ENCODE measurements around the gene ILKAP. TPM values are rescaled to one million over a fixed set of nuclear protein-coding genes. Genes with fewer than 3 reads are reported as not detected.

The ILKAP gene
- total RNA-seq, 1 donor from 2014 or later, result 14.2 TPM

DNA sequence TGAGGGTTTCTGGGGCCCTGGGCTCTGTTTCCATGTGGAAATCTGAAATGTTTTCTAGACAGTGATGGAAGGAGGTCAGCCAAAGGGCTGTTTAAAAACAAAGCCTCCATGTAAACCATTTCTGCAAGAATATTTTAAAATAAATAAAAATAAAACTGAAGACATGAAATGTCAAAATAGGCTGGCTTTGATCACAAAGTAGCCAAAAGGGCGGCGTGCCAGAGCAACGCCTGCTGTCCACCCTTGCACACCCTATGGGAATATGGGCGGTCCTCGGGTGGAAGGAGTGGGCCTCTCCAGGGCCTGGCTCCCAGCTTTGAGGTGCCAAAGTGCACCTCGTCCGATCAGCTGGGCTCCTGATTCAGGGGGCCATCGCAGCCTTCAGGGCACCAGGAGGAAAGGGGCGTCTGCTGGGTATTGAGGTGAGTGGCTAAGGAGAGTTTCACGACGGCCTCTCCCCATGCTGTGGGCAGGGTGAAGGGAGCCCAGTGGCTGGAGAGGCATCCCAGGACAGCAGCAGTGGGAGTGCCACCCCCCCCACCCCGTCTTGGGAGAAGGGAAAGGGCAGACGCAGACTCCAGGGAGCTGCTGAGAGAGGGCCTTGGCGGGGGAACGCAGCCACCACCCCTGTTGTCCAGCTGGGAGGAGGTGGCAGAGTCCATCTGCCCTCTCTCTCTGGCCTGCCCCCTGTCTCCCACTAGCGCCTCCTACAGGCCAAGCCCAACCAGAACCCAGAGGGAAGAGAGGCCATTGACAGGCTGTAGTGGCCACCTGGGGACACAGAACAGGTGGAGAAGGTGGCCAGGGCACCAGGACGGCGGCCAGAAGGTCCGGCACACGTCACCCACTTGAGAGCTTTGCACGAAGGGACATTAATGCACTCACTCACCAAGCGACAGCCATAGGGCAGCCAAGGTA, 50.5 kb downstream of the ILKAP start:
- DNase-seq (ENCODE audit: low spot score), result no peak

DNA sequence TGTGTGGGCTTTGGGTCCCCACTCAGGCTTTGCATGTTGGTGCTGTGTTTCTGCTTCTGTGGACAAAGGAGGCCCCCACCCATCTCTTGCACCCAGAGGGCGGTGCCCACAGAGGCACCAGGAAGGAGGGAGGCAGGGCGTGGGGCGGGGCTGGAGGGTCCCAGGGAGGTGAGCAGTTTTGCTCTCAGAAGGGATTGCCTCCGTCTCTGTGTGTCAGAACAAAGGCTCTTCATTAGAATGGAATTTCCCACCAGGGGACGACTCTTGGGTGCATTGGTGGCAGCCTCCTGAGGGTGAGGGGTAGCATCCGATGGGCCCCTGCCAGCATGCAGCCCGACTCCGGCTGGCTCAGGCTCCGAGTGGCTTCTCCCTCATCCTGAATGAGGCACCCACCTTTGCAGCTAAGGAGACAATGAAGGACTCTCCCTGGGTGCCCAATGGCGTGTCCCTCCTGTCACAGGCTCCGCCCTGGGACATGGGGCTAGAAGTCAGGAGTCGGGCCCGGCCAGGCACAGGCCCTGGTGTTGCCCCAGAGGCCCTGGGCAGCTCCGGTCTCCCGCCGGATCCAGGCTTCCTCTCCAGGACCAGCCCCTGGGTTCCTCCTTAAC, 51.8 kb downstream of the ILKAP start:
- DNase-seq (ENCODE audit: low spot score), result no peak

DNA sequence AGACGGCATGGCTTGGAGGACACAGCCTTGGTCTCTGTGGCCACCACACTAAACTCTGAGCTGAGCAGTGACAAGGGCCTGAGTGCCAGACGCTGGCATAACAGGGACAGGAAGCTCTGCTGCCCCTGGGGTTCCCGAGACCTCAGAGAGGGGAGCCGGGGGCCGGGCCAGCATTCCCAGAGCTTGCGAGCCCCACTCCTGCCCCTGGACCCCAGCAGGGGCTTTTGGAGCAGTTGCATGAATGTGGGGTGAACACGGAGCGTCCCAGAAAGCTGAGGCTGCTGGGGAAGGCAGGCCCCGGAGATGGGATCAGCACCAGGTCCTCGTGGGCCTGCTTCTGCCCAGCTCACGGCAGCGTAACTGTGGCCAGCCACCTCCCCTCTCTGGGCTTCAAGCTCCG, 52.3 kb downstream of the ILKAP start:
- DNase-seq (ENCODE audit: low spot score), result no peak

DNA sequence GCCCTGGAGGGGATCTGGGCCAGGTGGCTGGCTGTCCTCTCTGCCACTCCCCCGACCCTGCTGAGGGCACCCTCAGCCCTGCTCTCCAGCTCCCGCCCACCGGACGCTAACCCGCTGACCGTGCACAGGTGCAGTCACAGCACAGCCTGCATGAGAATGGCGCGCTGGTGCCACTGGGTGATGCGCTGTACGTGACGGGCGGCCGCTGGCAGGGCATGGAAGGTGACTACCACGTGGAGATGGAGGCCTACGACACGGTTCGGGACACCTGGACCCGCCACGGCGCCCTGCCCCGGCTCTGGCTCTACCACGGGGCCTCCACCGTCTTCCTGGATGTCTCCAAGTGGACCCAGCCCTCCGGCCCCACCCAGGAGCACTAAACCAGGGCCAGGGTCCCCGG, 52.8 kb downstream of the ILKAP start:
- no peak for DNase-seq (ENCODE audit: low spot score)

DNA sequence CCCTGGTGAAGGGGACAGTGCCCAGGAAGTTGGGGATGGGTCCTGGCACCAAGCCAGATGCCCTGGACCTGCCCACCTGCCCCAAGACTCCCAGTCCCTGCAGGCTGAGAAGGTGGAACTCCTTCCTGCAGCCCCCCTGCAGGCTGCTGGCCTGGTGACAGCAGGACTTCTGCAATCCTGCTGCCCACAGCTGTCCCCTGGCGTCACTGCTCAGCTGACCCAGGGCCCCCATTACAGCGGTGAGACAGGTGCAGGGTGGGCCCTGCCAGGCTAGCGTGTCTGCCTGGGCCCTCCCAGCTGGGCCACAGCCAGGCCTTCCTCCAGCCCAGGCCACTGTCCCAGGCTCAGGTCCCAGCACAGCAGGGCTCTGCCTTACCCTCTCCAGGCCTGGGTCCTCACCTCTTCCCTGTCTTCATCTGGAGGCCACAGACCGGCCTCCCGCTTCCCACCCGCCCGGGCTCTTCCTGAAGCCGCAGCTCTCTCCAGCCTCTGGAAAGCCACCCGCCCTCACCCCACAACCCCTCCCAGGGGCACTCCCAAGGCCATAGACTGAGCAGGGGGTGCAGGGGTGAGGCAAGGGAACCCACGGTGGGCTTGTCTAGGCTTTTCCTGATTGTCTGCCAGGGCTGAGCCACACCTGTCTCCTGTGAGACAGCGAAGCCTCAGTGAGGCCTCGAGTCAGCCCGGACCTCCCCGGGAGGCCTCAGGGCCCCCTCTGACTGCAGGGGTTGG, 53.5 kb downstream of the ILKAP start:
- DNase-seq (ENCODE audit: low spot score), result no peak

DNA sequence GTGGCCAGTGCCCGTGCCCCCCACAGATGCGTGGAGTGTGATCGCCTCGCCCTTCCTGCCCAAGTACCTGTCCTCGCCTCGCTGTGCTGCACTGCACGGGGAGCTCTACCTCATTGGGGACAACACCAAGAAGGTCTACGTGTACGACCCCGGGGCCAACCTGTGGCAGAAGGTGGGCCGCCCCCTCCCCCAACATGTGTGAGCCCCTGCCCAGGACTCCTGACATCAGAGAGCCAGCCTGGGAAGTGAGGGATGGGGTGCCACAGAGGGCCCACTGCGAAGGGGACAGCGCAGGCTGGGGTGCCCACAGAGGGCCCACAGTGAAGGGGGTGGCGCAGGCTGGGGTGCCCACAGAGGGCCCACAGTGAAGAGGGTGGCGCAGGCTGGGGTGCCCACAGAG, 54.5 kb downstream of the ILKAP start:
- no peak for DNase-seq (ENCODE audit: low spot score)

DNA sequence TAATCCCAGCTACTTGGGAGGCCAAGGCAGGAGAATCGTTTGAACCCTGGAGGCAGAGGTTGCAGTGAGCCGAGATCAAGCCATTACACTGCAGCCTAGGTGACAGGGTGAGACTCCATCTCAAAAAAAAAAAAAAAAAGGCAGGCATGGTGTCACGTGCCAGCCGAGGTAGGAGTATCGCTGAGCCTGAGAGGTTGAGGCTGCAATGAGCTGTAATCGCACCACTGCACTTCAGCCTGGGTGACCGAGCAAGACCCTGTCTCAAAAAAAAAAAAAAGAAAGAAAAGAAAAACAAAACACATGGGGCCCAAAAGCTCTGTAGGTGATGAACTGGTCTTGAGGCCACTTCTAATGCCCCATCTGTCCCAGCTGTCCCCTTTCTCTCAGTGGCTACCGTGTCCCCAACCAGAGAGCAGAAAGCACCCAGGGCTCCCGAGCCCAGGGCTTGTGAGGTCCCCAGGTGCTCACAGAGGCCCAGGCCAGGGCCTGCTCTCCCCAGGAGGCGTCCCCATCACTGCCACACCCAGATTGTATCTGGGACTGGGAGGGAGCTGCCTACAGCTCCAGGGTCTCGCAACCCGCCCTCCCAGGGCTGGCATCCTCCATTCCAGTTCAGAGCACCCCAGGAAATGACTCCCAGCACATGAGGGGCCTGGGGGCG, 56.5 kb downstream of the ILKAP start:
- no peak for DNase-seq (ENCODE audit: low spot score)

DNA sequence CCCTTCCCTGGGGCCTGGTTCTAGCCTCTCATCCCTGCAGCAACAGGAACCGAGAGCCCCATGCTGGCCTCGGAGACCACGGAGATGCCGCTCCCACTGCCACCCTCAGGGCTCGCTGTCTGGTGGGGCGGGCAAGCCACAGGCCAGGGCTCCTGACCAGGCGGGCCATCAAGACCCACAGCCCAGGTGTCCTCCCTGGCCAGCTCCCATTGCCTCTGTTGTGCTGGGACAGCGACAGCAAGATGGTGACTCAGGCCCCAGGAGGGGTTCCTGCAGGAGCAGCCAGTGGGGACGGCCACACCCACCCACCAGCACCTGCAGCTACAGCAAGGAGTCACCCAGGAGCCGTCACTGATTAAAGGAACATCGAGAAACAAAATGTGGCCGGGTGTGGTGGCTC, 57.6 kb downstream of the ILKAP start:
- DNase-seq (ENCODE audit: low spot score), result no peak

DNA sequence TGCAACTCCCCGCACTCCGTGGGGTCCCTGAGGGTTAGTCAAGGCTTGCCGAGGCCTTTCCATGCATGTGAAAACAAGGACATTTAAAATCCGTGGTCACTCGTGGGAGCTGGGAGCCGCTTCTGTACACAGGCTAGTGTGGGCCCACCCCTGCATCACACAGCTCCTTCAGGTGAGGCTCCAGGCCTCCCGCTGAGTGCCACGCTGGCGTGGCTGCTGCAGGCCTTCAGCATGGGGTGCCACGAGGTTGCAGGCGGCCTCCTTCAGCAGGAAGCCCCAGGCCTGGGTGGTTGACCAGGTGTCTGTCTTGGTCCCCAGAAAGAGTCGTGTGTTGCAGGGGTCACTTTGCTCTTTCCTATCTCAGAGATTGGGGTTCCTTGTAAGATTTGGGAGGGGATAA, 58.4 kb downstream of the ILKAP start:
- no peak for DNase-seq (ENCODE audit: low spot score)

DNA sequence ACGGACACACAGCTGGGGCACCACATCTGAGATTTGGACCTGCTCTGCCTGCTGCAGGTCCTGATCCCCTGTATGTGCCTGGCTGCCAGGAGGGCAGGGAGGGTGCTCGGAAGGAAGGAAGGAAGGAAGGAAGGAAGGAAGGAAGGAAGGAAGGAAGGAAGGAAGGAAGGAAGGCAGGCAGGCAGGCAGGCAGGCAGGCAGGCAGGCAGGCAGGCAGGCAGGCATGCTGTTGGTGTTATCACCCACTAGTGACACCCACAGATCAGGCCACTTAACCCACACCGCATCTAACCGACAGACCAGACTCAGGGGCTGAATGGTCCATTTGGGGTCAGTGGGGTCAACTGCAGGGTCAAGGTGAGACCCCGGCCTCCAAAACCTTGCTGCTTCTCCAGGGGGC, 59.2 kb downstream of the ILKAP start:
- DNase-seq (ENCODE audit: low spot score), result no peak

DNA sequence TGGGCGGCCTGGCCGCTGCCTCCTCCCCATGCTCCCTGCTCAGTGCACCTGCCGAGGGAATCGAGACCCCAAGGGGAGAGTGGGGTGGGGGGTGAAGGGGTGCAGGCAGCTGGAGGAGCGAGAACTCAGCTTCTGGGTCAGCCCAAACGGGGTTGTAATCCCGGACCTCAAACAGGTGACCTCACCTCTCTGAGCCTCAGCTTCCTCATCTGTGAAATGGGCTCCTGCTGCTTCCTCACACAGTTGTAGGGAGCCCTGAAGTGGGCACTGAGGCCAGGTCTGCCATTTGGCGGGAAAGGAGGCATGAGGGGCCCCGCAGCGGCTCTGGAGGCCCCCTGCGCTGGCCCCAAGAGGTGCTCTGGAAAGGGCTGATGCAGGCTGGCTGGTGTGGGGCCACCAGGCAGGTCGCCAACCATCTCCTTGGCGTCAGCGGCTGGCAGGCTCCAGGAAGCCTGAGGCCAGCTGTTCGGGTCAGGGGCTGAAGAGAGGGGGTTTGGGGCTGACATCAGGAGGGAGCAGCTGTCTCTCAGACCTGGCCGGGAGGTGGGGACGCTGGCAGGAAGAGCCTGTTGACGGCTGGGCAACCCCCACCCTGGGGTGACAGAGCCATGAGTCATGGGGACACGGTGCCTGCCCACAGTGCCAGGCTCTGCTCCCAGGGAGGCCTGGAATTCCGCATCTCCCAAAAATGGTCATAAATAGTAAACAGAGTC, 60.1 kb downstream of the ILKAP start:
- no peak for DNase-seq (ENCODE audit: low spot score)

DNA sequence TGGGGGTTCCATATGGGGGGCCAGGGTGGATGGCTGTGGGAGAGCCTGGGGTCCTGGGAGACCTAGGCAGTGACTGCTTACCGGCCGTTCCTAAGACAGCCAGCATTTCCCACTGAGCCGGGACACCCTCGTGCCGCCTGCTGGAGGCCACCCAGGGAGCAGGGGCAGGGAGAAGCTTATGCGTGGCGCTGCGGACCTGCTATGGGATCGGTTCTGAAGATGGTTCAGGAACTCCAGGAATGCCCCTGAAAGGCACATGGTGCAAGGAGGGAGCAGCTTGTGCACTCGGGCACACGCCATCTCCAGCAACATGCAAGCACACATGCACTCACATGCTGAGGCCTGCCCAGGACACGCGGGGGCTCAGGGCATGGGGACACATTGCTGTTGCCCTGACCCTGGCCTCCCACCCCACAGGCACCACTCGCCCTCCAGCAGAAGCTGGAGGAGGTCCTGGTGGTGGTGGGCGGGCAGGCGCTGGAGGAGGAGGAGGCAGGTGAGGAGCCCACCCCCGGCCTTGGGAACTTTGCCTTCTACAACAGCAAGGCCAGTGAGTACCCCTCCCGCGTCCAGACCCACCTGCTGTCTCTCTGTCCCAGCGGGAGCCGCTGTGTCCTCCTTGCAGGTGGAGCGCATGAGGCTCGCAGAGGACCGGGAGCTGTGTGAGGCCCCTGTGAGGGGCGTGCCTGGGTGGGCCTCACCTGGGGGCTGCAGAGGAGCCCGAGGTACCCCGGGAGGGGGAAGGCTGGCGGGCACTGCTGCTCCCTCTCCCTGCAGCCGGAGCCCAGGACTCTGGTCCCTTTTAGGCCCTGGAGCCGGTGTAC, 60.9 kb downstream of the ILKAP start:
- DNase-seq (ENCODE audit: low spot score), result no peak

DNA sequence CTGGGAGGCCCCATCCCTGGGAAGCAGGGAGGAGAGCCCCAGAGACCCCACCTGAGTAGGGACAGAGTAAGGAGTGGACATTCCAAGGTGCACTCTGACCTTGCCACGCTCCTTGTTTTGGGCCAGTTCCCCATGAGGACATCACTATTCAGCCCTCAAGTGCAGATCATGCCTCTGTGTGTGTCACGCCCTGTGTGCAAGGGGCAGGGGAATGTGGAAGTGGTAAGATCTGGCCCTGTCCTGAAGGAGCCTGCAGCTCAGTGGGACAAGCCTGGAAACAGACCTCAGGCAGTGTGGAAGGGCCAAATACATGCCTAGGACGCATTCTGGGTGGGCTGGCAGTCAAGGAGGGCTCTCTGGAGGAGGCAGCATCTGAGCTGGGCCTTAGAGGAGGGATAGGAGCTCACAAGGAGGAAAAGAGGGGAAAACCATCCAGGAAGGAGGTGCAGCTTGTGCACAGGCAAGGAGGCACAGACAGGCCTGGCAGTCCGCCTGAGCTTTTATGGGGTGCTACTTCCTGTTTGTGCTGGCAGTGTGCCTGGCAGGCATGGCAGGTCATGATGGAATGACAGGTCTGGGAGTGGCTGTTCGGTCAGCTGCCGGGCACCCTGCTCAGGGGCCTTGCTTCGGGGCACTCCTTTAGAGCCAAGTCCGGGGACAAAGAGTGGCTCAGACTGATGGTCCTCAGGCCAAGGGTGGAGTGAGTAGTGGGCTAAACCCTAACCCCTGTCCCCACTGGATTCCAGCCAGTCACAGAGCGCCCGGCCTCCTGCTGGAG, 61.8 kb downstream of the ILKAP start:
- DNase-seq (ENCODE audit: low spot score), result no peak

DNA sequence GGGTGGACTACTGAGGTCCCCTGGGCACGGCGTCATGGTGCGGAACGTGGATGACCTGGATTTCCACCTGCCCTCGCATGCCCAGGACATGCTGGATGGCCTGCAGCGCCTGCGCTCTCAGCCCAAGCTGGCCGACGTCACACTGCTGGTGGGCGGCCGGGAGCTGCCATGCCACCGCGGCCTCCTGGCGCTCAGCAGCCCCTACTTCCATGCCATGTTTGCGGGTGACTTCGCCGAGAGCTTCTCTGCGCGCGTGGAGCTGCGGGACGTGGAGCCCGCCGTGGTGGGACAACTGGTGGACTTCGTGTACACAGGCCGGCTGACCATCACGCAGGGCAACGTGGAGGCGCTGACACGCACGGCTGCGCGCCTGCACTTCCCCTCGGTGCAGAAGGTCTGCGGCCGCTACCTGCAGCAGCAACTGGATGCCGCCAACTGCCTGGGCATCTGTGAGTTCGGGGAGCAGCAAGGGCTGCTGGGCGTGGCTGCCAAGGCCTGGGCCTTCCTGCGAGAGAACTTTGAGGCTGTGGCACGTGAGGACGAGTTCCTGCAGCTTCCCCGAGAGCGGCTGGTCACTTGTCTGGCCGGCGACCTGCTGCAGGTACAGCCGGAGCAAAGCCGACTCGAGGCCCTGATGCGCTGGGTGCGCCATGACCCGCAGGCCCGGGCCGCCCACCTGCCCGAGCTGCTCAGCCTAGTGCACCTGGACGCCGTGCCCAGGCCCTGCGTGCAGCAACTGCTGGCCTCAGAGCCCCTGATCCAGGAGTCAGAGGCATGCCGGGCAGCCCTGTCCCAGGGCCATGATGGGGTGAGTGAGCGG, 62.6 kb downstream of the ILKAP start:
- DNase-seq (ENCODE audit: low spot score), result no peak

DNA sequence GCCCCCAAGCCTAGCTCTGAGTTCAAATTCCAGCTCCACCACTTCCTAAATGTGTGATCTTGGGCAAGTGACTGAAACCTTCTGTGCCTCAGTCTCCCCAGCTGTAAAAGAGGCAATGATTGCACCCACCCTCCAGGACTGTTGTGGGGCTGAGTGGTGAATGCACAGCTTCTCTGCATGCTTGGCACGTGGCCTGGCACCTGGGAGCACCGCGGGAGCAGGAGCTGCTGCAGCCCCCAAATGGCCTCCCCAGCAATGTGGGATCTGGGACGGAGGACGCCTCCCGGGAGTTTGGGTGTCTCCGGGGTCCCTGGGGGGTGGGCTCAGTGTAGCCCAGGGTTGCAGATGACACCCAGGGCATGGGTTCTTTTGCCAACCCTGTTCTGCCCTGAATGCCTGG, 63.5 kb downstream of the ILKAP start:
- no peak for DNase-seq (ENCODE audit: low spot score)

DNA sequence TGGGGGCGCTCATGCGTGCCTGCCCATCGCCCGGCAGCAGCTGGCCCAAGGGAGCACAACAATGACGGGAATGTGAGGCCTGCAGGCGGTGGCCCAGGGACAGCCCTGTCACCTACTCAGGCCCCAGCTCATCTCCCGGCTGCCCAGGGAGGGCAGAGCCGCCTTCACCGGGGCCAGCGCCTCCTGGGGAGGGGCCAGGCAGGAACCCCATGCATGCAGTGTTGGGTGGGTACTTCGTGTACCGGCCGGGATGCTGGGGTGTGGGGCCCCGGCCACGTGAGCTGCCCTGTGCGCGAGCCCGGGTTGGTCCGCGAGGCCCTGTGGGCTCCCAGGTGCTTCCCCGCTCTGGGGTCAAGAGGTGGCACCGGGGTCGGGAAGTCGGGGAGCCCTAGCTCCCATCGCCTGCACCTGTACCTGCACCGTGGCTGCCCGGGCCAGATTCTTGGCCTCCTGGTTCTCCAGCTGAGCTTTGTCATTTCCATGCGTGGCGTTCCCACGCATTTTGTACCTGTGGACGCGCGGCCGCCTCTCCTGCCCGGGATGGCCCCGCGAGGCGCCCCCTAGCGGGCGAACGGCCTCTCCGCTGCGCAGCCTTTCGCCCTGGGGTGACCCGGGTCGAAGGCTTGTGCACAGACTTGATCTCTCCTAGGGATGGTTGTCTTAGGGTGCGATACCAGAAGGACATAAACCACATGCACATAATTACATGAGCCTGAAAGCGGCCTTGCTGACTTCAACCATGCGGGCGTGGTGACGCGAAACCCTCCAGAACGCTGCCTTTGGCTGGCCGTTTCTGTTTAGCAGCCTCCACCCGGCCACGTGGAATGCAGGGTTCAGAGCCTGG, 64.1 kb downstream of the ILKAP start:
- DNase-seq (ENCODE audit: low spot score), result no peak

DNA sequence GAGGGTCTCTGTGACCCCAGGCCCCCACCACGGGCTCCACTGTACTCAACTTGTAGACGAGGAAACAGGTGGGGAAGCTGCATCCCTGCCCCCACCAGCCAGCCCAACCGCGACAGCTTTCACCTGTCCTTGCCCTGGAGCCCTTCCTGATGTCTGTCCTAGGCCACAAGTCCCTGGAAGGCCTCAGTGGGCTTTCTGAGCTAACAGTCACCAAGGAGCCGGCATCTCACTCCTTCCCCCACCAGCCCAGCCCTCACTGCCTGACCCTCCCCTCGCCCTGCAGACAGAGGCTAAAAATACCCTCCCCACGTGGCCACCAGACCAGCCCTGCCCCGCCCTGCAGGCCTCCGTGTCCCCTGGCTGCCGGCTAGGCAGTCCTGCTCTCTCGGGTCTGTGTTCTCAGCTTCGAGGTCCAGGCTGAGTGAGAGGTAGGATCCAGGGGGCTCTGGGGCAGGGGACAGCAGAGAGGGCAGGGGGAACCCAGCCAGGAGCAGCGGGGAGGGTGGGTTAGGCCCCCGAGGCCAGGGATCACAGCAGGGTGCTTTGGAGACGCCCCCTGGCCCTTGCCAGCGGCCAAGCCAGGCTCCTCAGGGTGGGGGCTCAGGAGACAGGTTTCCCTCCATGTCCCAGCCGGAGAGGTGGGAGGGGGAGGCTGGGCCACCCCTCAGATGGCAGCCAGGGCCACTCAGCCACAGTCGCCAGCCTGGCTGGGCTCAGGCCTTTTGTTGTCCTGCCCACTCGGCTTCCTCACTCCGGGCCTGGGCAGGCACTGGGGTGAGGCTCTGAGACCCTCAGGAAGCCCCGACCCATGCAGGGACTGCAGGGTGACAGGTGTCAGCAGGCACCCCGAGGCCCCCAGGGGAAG, 64.9 kb downstream of the ILKAP start, which contains the start of gene KLHL30:
KLHL30 (plus strand) TSS at position 338 of the 865 bp plus-strand sequence. CDS start 2,087 bp downstream, outside the sequence.
- DNase-seq (ENCODE audit: low spot score), result peak; percentile 62
